ENCODE data around the gene CPNE4. TPM values are rescaled to one million over a fixed set of nuclear protein-coding genes. Genes with fewer than 3 reads are reported as not detected.
A peak's percentile ranks its signal among the peaks of the same experiment; 100 is the strongest.

The CPNE4 gene
- total and polyA plus RNA-seq, 2 donors (not counting 3 experiments of a cell fraction or from before 2014, with no cell fraction given) = not detected

DNA sequence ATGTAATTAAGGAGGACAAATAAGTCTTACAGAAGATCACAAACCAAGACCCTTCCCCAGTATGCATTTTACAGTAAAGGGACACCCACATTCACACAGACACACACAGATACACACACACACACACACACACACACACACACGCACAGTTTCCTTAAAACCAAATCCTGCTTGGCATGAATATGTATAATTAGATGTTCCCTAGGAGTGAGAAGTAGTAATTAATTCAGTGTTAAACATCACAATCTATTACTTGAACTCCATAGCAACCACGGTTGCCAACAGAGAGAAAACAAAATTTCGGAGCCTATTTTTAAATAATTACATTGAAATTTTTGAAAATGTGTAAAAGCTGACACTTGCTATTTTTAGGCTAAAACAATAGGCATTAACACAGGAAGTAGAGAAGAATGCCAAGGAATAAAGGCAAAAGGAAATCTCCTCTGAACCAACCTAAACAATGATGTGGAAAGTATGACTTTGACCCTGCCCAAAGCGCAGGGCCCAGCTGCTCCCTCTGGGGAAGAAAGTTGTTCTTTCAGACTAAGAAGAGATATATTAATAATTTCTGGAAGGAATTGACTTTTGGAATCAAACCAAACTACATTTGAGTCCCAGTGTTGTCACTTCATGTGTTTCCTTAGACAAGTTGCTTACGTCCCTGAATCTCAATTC, 215.3 kb downstream of the CPNE4 start:
- no peaks in the 10 kb centered on the region for H4K20me1 ChIP-seq (replicated peaks; ENCODE audit: control insufficient read depth, extremely low read depth, insufficient read depth, low read length)
- no peak overlapping the region for H3K4me3 ChIP-seq (replicated peaks in 1 of 3; ENCODE audit: insufficient read depth in 1 of 3, low read depth in 1 of 3, low read length in 3 of 3)
- H3K4me1 ChIP-seq (ENCODE audit: control insufficient read depth, extremely low read depth, insufficient read depth, low read length) = no peaks in the 10 kb centered on the region
- dilution Hi-C loops (cut with MboI; ENCODE audit: extremely low pct_ligation_motif_present, low sequenced_read_pairs) (no loop called here), intact Hi-C loops (cut with micrococcal nuclease) (no loop called here)
- H3K79me2 ChIP-seq (ENCODE audit: control insufficient read depth, insufficient read depth, low read length) = no peaks in the 10 kb centered on the region
- H3K36me3 ChIP-seq (ENCODE audit: control insufficient read depth in 2 of 2, extremely low read depth in 1 of 2, insufficient read depth in 2 of 2, low read length in 2 of 2) = no peaks in the 10 kb centered on the region
- no TSS peak for BruUV-seq (replicated peaks)
- H3K27me3 ChIP-seq (ENCODE audit: control insufficient read depth in 2 of 2, insufficient read depth in 2 of 2, low read length in 2 of 2) = peaks cover 0 to 3% of the 10 kb centered on the region in 2 experiments
- ChIA-PET CTCF (no interaction called here), POLR2A (no interaction called here)
- no peak overlapping the region for H3K9ac ChIP-seq (replicated peaks; ENCODE audit: extremely low read depth, insufficient read depth, low read length)
- FAIRE-seq = no peak
- no peaks in the 10 kb centered on the region for H3K9me3 ChIP-seq (replicated peaks; ENCODE audit: control insufficient read depth, insufficient read depth, low read length)
- no peak for TF ChIP-seq MYC (IDR thresholded peaks at IDR 0.05; ENCODE audit: low read depth, low read length)
- no peak for TF ChIP-seq GATA2 (IDR thresholded peaks at IDR 0.05; ENCODE audit: insufficient read depth, insufficient read length, low read depth, low read length)
- TF ChIP-seq EZH2 (IDR thresholded peaks at IDR 0.05; ENCODE audit: borderline replicate concordance, low read depth, low read length, severe bottlenecking) = no peak
- no peak for TF ChIP-seq JUN (IDR thresholded peaks at IDR 0.05; ENCODE audit: borderline replicate concordance, insufficient read depth, insufficient read length, low read depth)
- no peak for TF ChIP-seq POLR2A (IDR thresholded peaks at IDR 0.05; ENCODE audit: low read depth, low read length)
- TF ChIP-seq, protein P1, sequence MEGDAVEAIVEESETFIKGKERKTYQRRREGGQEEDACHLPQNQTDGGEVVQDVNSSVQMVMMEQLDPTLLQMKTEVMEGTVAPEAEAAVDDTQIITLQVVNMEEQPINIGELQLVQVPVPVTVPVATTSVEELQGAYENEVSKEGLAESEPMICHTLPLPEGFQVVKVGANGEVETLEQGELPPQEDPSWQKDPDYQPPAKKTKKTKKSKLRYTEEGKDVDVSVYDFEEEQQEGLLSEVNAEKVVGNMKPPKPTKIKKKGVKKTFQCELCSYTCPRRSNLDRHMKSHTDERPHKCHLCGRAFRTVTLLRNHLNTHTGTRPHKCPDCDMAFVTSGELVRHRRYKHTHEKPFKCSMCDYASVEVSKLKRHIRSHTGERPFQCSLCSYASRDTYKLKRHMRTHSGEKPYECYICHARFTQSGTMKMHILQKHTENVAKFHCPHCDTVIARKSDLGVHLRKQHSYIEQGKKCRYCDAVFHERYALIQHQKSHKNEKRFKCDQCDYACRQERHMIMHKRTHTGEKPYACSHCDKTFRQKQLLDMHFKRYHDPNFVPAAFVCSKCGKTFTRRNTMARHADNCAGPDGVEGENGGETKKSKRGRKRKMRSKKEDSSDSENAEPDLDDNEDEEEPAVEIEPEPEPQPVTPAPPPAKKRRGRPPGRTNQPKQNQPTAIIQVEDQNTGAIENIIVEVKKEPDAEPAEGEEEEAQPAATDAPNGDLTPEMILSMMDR (IDR thresholded peaks at IDR 0.05; ENCODE audit: extremely low read depth in 1 of 2, insufficient read depth in 1 of 2, low read depth in 1 of 2, low read length in 2 of 2) = no peak
- H3K9me1 ChIP-seq (replicated peaks; ENCODE audit: control insufficient read depth, extremely low read depth, insufficient read depth, low read length) = no peaks in the 10 kb centered on the region
- H3K4me2 ChIP-seq (ENCODE audit: insufficient read depth, low read length) = no peak overlapping the region
- DNase-seq (ENCODE audit: low read depth, low spot score) = peak; percentile 58
- H2AFZ ChIP-seq (ENCODE audit: low read depth, low read length) = no peak overlapping the region
- H3K27ac ChIP-seq (ENCODE audit: insufficient read depth, low read depth, low read length) = no peak overlapping the region

Measured in endothelial cell of umbilical vein (primary cell).